Suprapubic skin (tissue), 4 donors: ENCODE measurements around the gene IL20.

ENCODE experiments used
- CTCF ChIP-seq, 2 donors: fragments of 200-600 bp in 1 of 2; fragments of 450-650 bp in 1 of 2; sonication (generic) in 1 of 2; IDR thresholded peaks; one replicate each; pipeline ENCODE4 v1.5.1; 2016 to 2019; ENCODE audit warnings: antibody characterized with exemption in 2 of 2, mild to moderate bottlenecking in 1 of 2, moderate library complexity in 1 of 2
- EP300 ChIP-seq: sonication (generic); formaldehyde crosslinking; IDR thresholded peaks from one replicate; pipeline ENCODE4 v1.6.1; 2017; ENCODE audit warnings: antibody characterized with exemption
- POLR2A ChIP-seq, 2 donors: fragments of 450-650 bp; IDR thresholded peaks; one replicate each; pipeline ENCODE4 v1.6.1; 2017; ENCODE audit warnings: antibody characterized with exemption in 2 of 2, mild to moderate bottlenecking in 2 of 2, moderate library complexity in 2 of 2
- POLR2AphosphoS5 ChIP-seq, 3 donors: sonication (generic); formaldehyde crosslinking; IDR thresholded peaks; one replicate each; pipeline ENCODE4 v1.6.1; 2017; ENCODE audit warnings: antibody characterized with exemption in 3 of 3

DNA sequence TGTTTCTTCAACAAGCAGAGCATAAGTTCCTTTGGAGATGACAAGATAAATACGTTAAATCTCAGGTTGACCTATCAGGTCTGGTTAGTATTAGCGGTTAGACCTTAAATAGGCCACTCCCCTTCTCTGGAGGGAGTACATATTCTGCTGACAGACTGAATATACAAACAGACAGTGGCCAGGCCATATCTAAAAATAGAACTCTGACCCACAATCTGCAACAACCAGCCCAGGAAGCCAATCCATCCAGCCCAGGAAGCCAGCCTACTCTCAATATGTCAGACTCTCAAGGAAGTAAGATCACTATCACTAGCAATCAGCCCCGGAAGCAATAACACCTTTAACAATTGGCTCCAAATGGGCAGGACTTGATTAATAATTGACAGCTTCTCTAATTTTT lies 6.7 kb downstream of the IL20 start:
- TF ChIP-seq CTCF (IDR thresholded peaks at IDR 0.05) (no peak), POLR2A (IDR thresholded peaks at IDR 0.05) (no peak), EP300 (no peak), POLR2AphosphoS5 (IDR thresholded peaks at IDR 0.05) (no peak)
